Measurements from ENCODE around the gene SMYD3. TPM values are rescaled to one million over a fixed set of nuclear protein-coding genes. Genes with fewer than 3 reads are reported as not detected.

Gene SMYD3
- total and polyA plus RNA-seq, 10 of the 15 experiments (the other 5 are each of a cell fraction or from before 2014, with no cell fraction given) = 18.3 to 54.0 (median 24.8) TPM

DNA sequence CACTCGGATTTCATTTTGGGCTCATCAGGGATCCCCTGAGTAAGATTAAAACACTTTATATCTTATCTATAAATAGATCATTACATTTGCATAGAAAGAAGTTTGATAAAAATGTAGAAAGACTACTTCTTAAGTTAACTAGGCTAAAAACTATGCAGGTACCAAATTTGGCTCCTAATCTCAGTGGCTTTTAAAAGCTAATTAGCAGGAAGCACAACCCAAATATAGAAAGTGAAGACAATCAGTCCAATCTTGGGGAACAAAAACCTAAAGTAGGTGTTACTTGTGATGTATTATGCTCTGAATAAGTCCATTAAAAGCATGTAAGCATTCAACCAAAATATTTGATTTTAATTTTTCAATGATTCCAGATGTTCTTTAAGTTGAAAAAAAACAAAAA, 35.4 kb downstream of the SMYD3 start:
- in situ Hi-C loops (cut with MboI) = no loop called here
- Histone ChIP-seq H3K9me3 (replicated peaks; ENCODE audit: control insufficient read depth, insufficient read depth, low read length) (no peaks in the 10 kb centered on the region), H3K4me2 (ENCODE audit: control insufficient read depth, insufficient read depth) (no peak overlapping the region), H4K20me1 (ENCODE audit: control insufficient read depth, insufficient read depth) (no peaks in the 10 kb centered on the region), H3K27me3 (replicated peaks in 1 of 2; ENCODE audit: control insufficient read depth in 2 of 2, insufficient read depth in 2 of 2, low read length in 1 of 2) (no peaks in the 10 kb centered on the region), H2AFZ (ENCODE audit: control insufficient read depth, low read depth, low read length) (no peak overlapping the region), H3K27ac (ENCODE audit: control insufficient read depth, insufficient read depth) (no peak overlapping the region), H3K4me3 (no peak overlapping the region), H3K79me2 (ENCODE audit: control insufficient read depth, insufficient read depth, low read length) (no peaks in the 10 kb centered on the region), H3K4me1 (ENCODE audit: control insufficient read depth, insufficient read depth, low read length) (peaks cover under 1% of the 10 kb centered on the region; the same call in 1 of the 2 replicates), H3K9ac (ENCODE audit: control insufficient read depth, insufficient read depth, low read length) (no peak overlapping the region), H3K36me3 (ENCODE audit: control insufficient read depth in 2 of 2, insufficient read depth in 2 of 2, low read length in 1 of 2) (no peaks in the 10 kb centered on the region)
- 100% methylated on average over 1 of the region's 1 CpG for WGBS (ENCODE audit: insufficient coverage, insufficient replicate concordance, low lambda C conversion rate, missing lambda C conversion rate)
- no TSS peak for BruUV-seq (replicated peaks)
- TF ChIP-seq BHLHE40 (IDR thresholded peaks at IDR 0.05; ENCODE audit: borderline replicate concordance in 1 of 2, low read depth in 2 of 2, low read length in 1 of 2) = no peak
- no peak for TF ChIP-seq NR2C2 (IDR thresholded peaks at IDR 0.05; ENCODE audit: borderline replicate concordance, control insufficient read depth, insufficient read length, low read depth)
- TF ChIP-seq, protein P1, sequence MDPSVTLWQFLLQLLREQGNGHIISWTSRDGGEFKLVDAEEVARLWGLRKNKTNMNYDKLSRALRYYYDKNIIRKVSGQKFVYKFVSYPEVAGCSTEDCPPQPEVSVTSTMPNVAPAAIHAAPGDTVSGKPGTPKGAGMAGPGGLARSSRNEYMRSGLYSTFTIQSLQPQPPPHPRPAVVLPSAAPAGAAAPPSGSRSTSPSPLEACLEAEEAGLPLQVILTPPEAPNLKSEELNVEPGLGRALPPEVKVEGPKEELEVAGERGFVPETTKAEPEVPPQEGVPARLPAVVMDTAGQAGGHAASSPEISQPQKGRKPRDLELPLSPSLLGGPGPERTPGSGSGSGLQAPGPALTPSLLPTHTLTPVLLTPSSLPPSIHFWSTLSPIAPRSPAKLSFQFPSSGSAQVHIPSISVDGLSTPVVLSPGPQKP (IDR thresholded peaks at IDR 0.05; ENCODE audit: low read depth, low read length) = no peak
- no peak for TF ChIP-seq FOXK2 (IDR thresholded peaks at IDR 0.05)
- TF ChIP-seq RELA (IDR thresholded peaks at IDR 0.05; ENCODE audit: borderline replicate concordance, partially characterized antibody) = no peak
- TF ChIP-seq, protein P2, sequence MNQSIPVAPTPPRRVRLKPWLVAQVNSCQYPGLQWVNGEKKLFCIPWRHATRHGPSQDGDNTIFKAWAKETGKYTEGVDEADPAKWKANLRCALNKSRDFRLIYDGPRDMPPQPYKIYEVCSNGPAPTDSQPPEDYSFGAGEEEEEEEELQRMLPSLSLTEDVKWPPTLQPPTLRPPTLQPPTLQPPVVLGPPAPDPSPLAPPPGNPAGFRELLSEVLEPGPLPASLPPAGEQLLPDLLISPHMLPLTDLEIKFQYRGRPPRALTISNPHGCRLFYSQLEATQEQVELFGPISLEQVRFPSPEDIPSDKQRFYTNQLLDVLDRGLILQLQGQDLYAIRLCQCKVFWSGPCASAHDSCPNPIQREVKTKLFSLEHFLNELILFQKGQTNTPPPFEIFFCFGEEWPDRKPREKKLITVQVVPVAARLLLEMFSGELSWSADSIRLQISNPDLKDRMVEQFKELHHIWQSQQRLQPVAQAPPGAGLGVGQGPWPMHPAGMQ (IDR thresholded peaks at IDR 0.05; ENCODE audit: borderline replicate concordance) = no peak
- TF ChIP-seq RAD21 (IDR thresholded peaks at IDR 0.05; ENCODE audit: insufficient read depth, low read depth, low read length) = no peak
- no peak for TF ChIP-seq SREBF1 (IDR thresholded peaks at IDR 0.05; ENCODE audit: low read length)
- TF ChIP-seq TCF7 (IDR thresholded peaks at IDR 0.05; ENCODE audit: borderline replicate concordance) = no peak
- ChIA-PET POLR2A (no interaction called here), CTCF (interaction anchor here (1.3 to 1.7 kb wide), 2 partner anchors 11 to 18 kb away, joined by 4 to 5 read pairs; no protein-coding TSS in a partner anchor), SMC1A (ENCODE audit: uncharacterized antibody, unreplicated experiment) (interaction anchor here (3.1 kb wide), 1 partner anchor 11 kb away, joined by 10 read pairs; no protein-coding TSS in a partner anchor), RAD21 (ENCODE audit: unreplicated experiment) (no interaction called here)
- ATAC-seq (peak; percentile 31; the same call in 1 of the 3 replicates), FAIRE-seq (no peak), DNase-seq (ENCODE audit: low read depth, low spot score) (no peak)
- intact Hi-C loops (cut with micrococcal nuclease; ENCODE audit: unreplicated experiment) = no loop called here
